OCI-LY3 (cell line): ENCODE measurements around the gene C17orf50.

Source experiments
- H2AFZ ChIP-seq: fragments of 200-600, 300-600 bp; shearing (Covaris generic); 2 replicates; pipeline ENCODE4 v1.6.0; 2014; ENCODE audit warnings: antibody characterized with exemption, low read depth, low read length
- H3K27ac ChIP-seq: fragments of 200-600, 300-600 bp; sonication (generic); 2 replicates; pipeline ENCODE4 v1.5.1; 2014; ENCODE audit warnings: mild to moderate bottlenecking, low read length, moderate library complexity, mixed read lengths
- H3K27me3 ChIP-seq: fragments of 200-600, 300-600 bp; sonication (generic); 2 replicates; pipeline ENCODE4 v1.6.1; 2014; ENCODE audit warnings: low read depth, low read length, mixed read lengths
- H3K36me3 ChIP-seq: fragments of 200-600, 300-600 bp; sonication (generic); replicated peaks from 2 replicates; pipeline ENCODE3; 2014; ENCODE audit warnings: low read depth, low read length, mixed read lengths
- H3K4me1 ChIP-seq: fragments of 300-600, 200-600 bp; sonication (generic); 2 replicates; pipeline ENCODE4 v1.6.1; 2014; ENCODE audit warnings: low read length, mixed read lengths
- H3K4me2 ChIP-seq: fragments of 200-600, 300-600 bp; sonication (generic); 2 replicates; pipeline ENCODE4 v1.6.1; 2014; ENCODE audit warnings: low read length, mixed read lengths
- H3K4me3 ChIP-seq: fragments of 300-600, 200-600 bp; sonication (generic); 2 replicates; pipeline ENCODE4 v1.5.1; 2014; ENCODE audit warnings: antibody characterized with exemption, mild to moderate bottlenecking, low read length, moderate library complexity
- H3K79me2 ChIP-seq: fragments of 300-600, 200-600 bp; shearing (Covaris generic); 2 replicates; pipeline ENCODE4 v1.6.1; 2014; ENCODE audit warnings: mild to moderate bottlenecking, low read length, mixed read lengths
- H3K9ac ChIP-seq: fragments of 300-600, 200-600 bp; shearing (Covaris generic); 2 replicates; pipeline ENCODE4 v1.6.0; 2014; ENCODE audit warnings: mild to moderate bottlenecking, low read length, moderate library complexity
- H3K9me3 ChIP-seq: fragments of 200-600, 300-600 bp; shearing (Covaris generic); 2 replicates; pipeline ENCODE4 v1.6.1; 2014; ENCODE audit warnings: low read length, mixed read lengths; ENCODE audit not compliant: insufficient read depth
- H4K20me1 ChIP-seq: fragments of 200-600, 300-600 bp; sonication (generic); 2 replicates; pipeline ENCODE4 v1.6.1; 2016; ENCODE audit warnings: low read length, mixed read lengths; ENCODE audit not compliant: insufficient read depth
- CTCF ChIP-seq: fragments of 200-600, 300-600 bp; sonication (generic); IDR thresholded peaks from 2 replicates; pipeline ENCODE4 v1.5.1; 2014; ENCODE audit warnings: antibody characterized with exemption, low read length, low read depth
- EZH2phosphoT487 ChIP-seq: fragments of 200-600 bp; shearing (Covaris generic); IDR thresholded peaks from 2 replicates; pipeline ENCODE4 v1.6.1; 2018; ENCODE audit warnings: antibody characterized with exemption, mixed run types, low read depth

The C17orf50 gene

GRCh38 chr17:35734396-35734795, 26.3 kb upstream of the C17orf50 start:
- no peaks in the 10 kb centered on the region for H3K36me3 ChIP-seq

GRCh38 chr17:35735036-35735805, 25.5 kb upstream of the C17orf50 start:
- Histone ChIP-seq H3K4me3 (no peak overlapping the region), H3K27ac (no peak overlapping the region), H3K9me3 (no peaks in the 10 kb centered on the region), H3K79me2 (peaks cover 9% of the 10 kb centered on the region), H3K4me2 (no peak overlapping the region), H3K36me3 (no peaks in the 10 kb centered on the region), H2AFZ (no peak overlapping the region), H4K20me1 (no peaks in the 10 kb centered on the region), H3K27me3 (no peaks in the 10 kb centered on the region), H3K4me1 (peaks cover 14% of the 10 kb centered on the region), H3K9ac (no peak overlapping the region)
- no peak for TF ChIP-seq CTCF
- TF ChIP-seq EZH2phosphoT487 = no peak

More at GRCh38 chr17:35734396-35734795, 26.3 kb upstream of the C17orf50 start:
- TF ChIP-seq EZH2phosphoT487 (no peak), CTCF (no peak)
- H3K4me1 ChIP-seq = peaks cover 14% of the 10 kb centered on the region
- no peaks in the 10 kb centered on the region for H4K20me1 ChIP-seq
- no peak overlapping the region for H2AFZ ChIP-seq
- no peaks in the 10 kb centered on the region for H3K27me3 ChIP-seq
- H3K4me2 ChIP-seq = no peak overlapping the region
- H3K4me3 ChIP-seq = no peak overlapping the region
- peaks cover 9% of the 10 kb centered on the region for H3K79me2 ChIP-seq
- H3K27ac ChIP-seq = no peak overlapping the region
- H3K9me3 ChIP-seq = no peaks in the 10 kb centered on the region
- H3K9ac ChIP-seq = no peak overlapping the region

GRCh38 chr17:35736236-35736635, 24.5 kb upstream of the C17orf50 start:
- Histone ChIP-seq H4K20me1 (no peaks in the 10 kb centered on the region), H3K36me3 (no peaks in the 10 kb centered on the region), H3K4me1 (peaks cover 6% of the 10 kb centered on the region), H2AFZ (no peak overlapping the region), H3K9ac (no peak overlapping the region), H3K27me3 (no peaks in the 10 kb centered on the region), H3K4me3 (no peak overlapping the region), H3K9me3 (no peaks in the 10 kb centered on the region), H3K4me2 (no peak overlapping the region), H3K27ac (no peak overlapping the region), H3K79me2 (peaks cover 9% of the 10 kb centered on the region)
- TF ChIP-seq CTCF (no peak), EZH2phosphoT487 (no peak)

GRCh38 chr17:35738519-35739133, 22.1 kb upstream of the C17orf50 start:
- Histone ChIP-seq H3K4me1 (no peaks in the 10 kb centered on the region), H3K36me3 (no peaks in the 10 kb centered on the region), H3K9ac (no peak overlapping the region), H3K4me2 (no peak overlapping the region), H3K9me3 (no peaks in the 10 kb centered on the region), H3K27ac (no peak overlapping the region), H4K20me1 (no peaks in the 10 kb centered on the region), H3K27me3 (no peaks in the 10 kb centered on the region), H3K79me2 (no peaks in the 10 kb centered on the region), H2AFZ (no peak overlapping the region), H3K4me3 (no peak overlapping the region)
- TF ChIP-seq EZH2phosphoT487 = no peak
- no peak for TF ChIP-seq CTCF
